ENCODE results near the gene PLCB1. TPM values are rescaled to one million over a fixed set of nuclear protein-coding genes. Genes with fewer than 3 reads are reported as not detected.

PLCB1 gene
- total and polyA plus RNA-seq, 2 donors (not counting 1 experiment from before 2014, with no cell fraction given) = 13.4 to 23.3 TPM

DNA sequence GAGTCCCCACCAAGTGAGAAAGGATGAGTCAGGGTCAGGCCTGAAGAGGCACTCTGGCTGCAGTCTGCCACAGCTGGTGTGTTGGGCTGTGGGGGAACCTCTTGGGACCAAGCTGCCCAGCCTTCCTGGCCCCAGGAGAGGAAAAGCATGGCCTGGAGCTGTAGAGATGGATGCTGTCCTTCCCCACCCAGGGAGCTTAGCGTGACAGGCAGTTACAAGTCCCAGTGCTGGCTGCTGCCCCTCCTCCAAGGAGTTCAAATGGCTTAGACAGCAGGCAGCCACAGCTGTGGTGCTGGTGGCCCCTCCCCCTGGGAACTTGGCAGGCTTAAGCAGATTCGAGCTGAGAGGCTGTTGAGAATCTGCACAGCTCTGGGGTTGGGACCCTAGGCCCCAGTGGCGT is 253.2 kb downstream of the PLCB1 start:
- Histone ChIP-seq H3K27me3 (ENCODE audit: control insufficient read depth, insufficient read depth, low read length) (no peaks in the 10 kb centered on the region), H3K36me3 (ENCODE audit: control insufficient read depth, insufficient read depth, low read length) (no peaks in the 10 kb centered on the region), H3K9me3 (ENCODE audit: control insufficient read depth, insufficient read depth, low read depth, low read length) (no peaks in the 10 kb centered on the region), H3K4me2 (ENCODE audit: extremely low read depth, insufficient read depth, low read length) (no peak overlapping the region), H2AFZ (ENCODE audit: low read length) (no peak overlapping the region), H3K4me3 (replicated peaks in 1 of 4; ENCODE audit: control extremely low read depth in 1 of 4, insufficient read depth in 1 of 4, low read depth in 3 of 4, low read length in 4 of 4) (no peak overlapping the region), H3K79me2 (ENCODE audit: control insufficient read depth, insufficient read depth, low read length) (no peaks in the 10 kb centered on the region), H3K4me1 (ENCODE audit: control insufficient read depth, extremely low read depth, insufficient read depth, low read length) (peaks cover 19% of the 10 kb centered on the region), H3K9ac (ENCODE audit: insufficient read depth, low read length) (no peak overlapping the region), H4K20me1 (ENCODE audit: control insufficient read depth, extremely low read depth, insufficient read depth, low read length) (no peaks in the 10 kb centered on the region), H3K27ac (ENCODE audit: insufficient read depth, low read length) (no peak overlapping the region)
- peak; percentile 44 to 62 for DNase-seq (ENCODE audit: low read depth in 2 of 2)
- no peak for TF ChIP-seq EZH2 (IDR thresholded peaks at IDR 0.05; ENCODE audit: low read length, missing control alignments)
- TF ChIP-seq, protein P1, sequence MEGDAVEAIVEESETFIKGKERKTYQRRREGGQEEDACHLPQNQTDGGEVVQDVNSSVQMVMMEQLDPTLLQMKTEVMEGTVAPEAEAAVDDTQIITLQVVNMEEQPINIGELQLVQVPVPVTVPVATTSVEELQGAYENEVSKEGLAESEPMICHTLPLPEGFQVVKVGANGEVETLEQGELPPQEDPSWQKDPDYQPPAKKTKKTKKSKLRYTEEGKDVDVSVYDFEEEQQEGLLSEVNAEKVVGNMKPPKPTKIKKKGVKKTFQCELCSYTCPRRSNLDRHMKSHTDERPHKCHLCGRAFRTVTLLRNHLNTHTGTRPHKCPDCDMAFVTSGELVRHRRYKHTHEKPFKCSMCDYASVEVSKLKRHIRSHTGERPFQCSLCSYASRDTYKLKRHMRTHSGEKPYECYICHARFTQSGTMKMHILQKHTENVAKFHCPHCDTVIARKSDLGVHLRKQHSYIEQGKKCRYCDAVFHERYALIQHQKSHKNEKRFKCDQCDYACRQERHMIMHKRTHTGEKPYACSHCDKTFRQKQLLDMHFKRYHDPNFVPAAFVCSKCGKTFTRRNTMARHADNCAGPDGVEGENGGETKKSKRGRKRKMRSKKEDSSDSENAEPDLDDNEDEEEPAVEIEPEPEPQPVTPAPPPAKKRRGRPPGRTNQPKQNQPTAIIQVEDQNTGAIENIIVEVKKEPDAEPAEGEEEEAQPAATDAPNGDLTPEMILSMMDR (conservative IDR thresholded peaks at IDR 0.05 in 1 of 2, IDR thresholded peaks at IDR 0.05 in 1 of 2; ENCODE audit: low read depth in 1 of 2, low read length in 2 of 2) = no peak

DNA sequence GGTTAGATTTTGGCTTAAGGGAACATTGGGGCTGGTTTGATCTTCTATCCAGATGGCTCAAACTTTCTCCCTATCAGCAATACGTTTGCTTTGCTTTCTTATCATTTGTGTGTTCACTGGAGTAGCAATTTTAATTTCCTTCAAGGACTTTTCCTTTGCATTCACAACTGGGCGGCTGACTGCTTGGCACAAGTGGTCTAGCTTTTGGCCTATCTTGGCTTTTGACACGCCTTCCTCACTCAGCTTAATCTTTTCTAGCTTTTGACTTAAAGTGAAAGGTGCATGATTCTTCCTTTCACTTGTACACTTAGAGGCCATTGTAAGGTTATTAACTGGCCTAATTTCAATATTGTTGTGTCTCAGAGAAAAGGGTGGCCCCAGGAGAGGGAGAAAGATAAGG is 254.9 kb downstream of the PLCB1 start:
- no peaks in the 10 kb centered on the region for H3K9me3 ChIP-seq (ENCODE audit: control insufficient read depth, insufficient read depth, low read depth, low read length)
- no peak for TF ChIP-seq EZH2 (IDR thresholded peaks at IDR 0.05; ENCODE audit: low read length, missing control alignments)
- TF ChIP-seq, protein P1 (conservative IDR thresholded peaks at IDR 0.05 in 1 of 2, IDR thresholded peaks at IDR 0.05 in 1 of 2; ENCODE audit: low read depth in 1 of 2, low read length in 2 of 2) = no peak
- H3K4me1 ChIP-seq (ENCODE audit: control insufficient read depth, extremely low read depth, insufficient read depth, low read length) = peaks cover 19% of the 10 kb centered on the region
- H3K36me3 ChIP-seq (ENCODE audit: control insufficient read depth, insufficient read depth, low read length) = no peaks in the 10 kb centered on the region
- no peaks in the 10 kb centered on the region for H3K79me2 ChIP-seq (ENCODE audit: control insufficient read depth, insufficient read depth, low read length)
- H4K20me1 ChIP-seq (ENCODE audit: control insufficient read depth, extremely low read depth, insufficient read depth, low read length) = no peaks in the 10 kb centered on the region
- no peak overlapping the region for H3K9ac ChIP-seq (ENCODE audit: insufficient read depth, low read length)
- no peak for DNase-seq (ENCODE audit: low read depth in 2 of 2)
- H3K27me3 ChIP-seq (ENCODE audit: control insufficient read depth, insufficient read depth, low read length) = no peaks in the 10 kb centered on the region
- no peak overlapping the region for H3K4me3 ChIP-seq (replicated peaks in 1 of 4; ENCODE audit: control extremely low read depth in 1 of 4, insufficient read depth in 1 of 4, low read depth in 3 of 4, low read length in 4 of 4)
- no peak overlapping the region for H2AFZ ChIP-seq (ENCODE audit: low read length)
- no peak overlapping the region for H3K27ac ChIP-seq (ENCODE audit: insufficient read depth, low read length)
- no peak overlapping the region for H3K4me2 ChIP-seq (ENCODE audit: extremely low read depth, insufficient read depth, low read length)

DNA sequence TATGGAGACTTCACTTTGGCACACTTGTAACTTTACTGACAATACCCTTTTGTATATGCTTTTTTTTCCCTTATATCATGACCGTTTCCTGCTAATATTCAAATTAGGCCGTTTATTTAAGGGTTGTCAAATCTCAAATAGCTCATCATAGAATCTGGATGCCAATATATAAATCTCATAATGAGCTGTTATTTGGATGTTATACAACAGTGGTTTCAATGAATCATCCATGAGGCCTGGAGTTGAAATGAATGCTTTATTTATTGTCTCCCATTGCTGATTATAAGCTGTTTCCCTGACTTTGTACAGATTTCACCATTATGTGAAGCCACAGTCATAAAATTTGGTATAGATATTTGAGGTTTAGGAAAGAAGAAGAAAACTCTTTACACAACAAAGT is 256.1 kb downstream of the PLCB1 start:
- no peak overlapping the region for H2AFZ ChIP-seq (ENCODE audit: low read length)
- no peaks in the 10 kb centered on the region for H3K79me2 ChIP-seq (ENCODE audit: control insufficient read depth, insufficient read depth, low read length)
- DNase-seq (ENCODE audit: low read depth in 2 of 2) = peak; percentile 70 to 75
- no peaks in the 10 kb centered on the region for H3K36me3 ChIP-seq (ENCODE audit: control insufficient read depth, insufficient read depth, low read length)
- H3K27me3 ChIP-seq (ENCODE audit: control insufficient read depth, insufficient read depth, low read length) = no peaks in the 10 kb centered on the region
- H3K4me3 ChIP-seq (replicated peaks in 1 of 4; ENCODE audit: control extremely low read depth in 1 of 4, insufficient read depth in 1 of 4, low read depth in 3 of 4, low read length in 4 of 4) = no peak overlapping the region
- TF ChIP-seq, protein P1 (conservative IDR thresholded peaks at IDR 0.05 in 1 of 2, IDR thresholded peaks at IDR 0.05 in 1 of 2; ENCODE audit: low read depth in 1 of 2, low read length in 2 of 2) = no peak
- no peak overlapping the region for H3K9ac ChIP-seq (ENCODE audit: insufficient read depth, low read length)
- H3K4me1 ChIP-seq (ENCODE audit: control insufficient read depth, extremely low read depth, insufficient read depth, low read length) = peaks cover 19% of the 10 kb centered on the region
- H3K4me2 ChIP-seq (ENCODE audit: extremely low read depth, insufficient read depth, low read length) = peak overlapping the region; percentile 17
- H3K27ac ChIP-seq (ENCODE audit: insufficient read depth, low read length) = peak overlapping the region; percentile 52
- H4K20me1 ChIP-seq (ENCODE audit: control insufficient read depth, extremely low read depth, insufficient read depth, low read length) = no peaks in the 10 kb centered on the region
- no peaks in the 10 kb centered on the region for H3K9me3 ChIP-seq (ENCODE audit: control insufficient read depth, insufficient read depth, low read depth, low read length)
